ENCODE measurements around the gene PAXIP1.
"Not testable (repeated sequence)": the region's sequence is repeated elsewhere in the genome, so short reads cannot be mapped to it uniquely, and the experiment has no call there.

Gene PAXIP1, protein sequence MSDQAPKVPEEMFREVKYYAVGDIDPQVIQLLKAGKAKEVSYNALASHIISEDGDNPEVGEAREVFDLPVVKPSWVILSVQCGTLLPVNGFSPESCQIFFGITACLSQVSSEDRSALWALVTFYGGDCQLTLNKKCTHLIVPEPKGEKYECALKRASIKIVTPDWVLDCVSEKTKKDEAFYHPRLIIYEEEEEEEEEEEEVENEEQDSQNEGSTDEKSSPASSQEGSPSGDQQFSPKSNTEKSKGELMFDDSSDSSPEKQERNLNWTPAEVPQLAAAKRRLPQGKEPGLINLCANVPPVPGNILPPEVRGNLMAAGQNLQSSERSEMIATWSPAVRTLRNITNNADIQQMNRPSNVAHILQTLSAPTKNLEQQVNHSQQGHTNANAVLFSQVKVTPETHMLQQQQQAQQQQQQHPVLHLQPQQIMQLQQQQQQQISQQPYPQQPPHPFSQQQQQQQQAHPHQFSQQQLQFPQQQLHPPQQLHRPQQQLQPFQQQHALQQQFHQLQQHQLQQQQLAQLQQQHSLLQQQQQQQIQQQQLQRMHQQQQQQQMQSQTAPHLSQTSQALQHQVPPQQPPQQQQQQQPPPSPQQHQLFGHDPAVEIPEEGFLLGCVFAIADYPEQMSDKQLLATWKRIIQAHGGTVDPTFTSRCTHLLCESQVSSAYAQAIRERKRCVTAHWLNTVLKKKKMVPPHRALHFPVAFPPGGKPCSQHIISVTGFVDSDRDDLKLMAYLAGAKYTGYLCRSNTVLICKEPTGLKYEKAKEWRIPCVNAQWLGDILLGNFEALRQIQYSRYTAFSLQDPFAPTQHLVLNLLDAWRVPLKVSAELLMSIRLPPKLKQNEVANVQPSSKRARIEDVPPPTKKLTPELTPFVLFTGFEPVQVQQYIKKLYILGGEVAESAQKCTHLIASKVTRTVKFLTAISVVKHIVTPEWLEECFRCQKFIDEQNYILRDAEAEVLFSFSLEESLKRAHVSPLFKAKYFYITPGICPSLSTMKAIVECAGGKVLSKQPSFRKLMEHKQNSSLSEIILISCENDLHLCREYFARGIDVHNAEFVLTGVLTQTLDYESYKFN

DNA sequence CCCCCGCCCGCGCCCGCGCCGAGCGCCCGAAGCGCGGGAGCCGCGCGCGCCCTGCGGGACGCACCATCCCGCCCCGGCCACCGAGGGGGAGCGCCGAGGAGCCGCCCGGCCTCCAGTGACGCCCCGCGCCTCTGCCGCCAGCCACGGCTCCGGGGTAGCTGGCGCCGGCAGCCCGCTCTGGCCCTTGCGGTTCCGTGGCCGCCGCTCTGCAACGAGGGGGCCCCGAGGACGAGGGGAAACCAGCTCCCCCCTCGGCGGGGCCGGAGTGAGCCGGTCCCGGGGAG, at the start of gene PAXIP1:
Gene PAXIP1, minus strand, starts transcription at position 33 of the 284 bp plus-strand sequence. CDS start 195 bp downstream, outside the sequence.
- DNase-seq (ENCODE audit: low spot score), result peak; percentile 63

DNA sequence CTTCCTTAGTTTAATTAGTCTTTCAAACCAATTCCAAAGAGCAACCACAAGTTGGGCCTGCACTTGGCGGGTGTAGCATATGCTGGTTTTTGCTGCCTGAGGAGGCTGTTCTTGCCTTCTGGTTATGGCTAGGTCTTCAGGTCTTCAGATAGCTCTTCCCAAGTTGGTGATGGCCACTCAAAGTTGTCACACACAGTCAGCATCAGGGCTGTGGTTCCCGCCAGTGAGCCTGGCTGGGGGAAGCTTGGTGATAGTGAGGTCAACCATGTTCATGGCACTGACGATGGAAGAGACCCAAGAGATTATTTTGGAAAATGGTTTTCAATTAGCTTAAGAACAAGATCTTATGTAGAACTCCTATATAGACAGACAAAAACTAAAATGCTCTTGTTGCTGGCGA, 48.4 kb upstream of the PAXIP1 start:
- DNase-seq (ENCODE audit: low spot score), result no peak

DNA sequence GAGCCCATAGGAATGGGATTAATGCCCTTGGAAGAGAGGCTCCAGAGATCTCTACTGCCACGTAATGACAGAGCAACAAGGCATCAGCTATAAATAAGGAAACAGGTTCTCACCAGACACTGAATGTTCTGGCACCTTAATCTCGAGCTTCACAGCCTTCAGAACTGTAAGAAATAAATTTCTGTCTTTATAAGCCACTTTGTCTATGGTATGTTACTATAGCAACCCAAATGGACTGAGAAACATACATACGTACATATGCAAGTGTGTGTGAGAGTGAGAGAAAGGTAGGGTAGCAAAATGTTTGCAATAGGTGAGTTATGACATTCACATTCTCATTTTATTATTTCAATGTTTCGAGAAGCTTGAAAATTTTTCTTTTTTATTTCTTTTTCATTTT, 45.1 kb upstream of the PAXIP1 start:
- no peak for DNase-seq (ENCODE audit: low spot score)

DNA sequence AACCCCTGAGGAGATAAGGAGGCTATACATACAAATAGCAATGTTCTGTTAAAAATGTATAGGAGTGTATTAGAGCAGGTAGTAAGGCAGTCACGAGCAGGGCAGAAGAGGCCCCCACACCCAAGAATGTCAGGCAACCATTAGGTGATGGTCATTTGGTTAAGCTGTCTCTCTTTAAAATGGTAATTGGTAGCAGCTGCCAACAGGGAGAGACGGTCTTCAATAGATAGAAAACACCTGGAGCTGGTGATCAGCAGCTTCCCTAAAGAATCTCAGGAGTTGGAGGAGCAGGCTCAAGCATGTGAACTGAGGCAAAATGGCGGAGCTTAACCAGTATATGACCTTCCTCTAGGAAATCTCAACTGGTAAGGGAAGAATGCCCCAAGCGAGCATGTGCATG, 40.8 kb upstream of the PAXIP1 start:
- DNase-seq (ENCODE audit: low spot score), result no peak

DNA sequence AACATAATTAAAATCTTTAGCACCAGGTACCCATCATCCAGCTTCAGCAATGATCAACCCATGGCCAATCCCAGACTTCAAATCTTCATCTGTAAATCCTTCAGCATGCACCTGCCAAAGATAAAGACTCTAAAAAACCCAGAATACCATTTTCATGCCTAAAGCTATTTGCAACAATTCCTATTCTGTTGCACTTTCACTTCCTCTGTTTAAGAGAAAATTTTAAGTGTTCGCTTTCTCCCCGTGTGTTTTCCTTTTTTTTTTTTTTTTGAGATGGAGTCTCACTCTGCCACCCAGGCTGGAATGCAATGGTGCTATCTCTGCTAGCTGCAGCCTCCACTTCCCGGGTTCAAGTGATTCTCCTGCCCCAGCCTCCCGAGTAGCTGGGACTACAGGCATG, 35.4 kb upstream of the PAXIP1 start:
- no peak for DNase-seq (ENCODE audit: low spot score)

DNA sequence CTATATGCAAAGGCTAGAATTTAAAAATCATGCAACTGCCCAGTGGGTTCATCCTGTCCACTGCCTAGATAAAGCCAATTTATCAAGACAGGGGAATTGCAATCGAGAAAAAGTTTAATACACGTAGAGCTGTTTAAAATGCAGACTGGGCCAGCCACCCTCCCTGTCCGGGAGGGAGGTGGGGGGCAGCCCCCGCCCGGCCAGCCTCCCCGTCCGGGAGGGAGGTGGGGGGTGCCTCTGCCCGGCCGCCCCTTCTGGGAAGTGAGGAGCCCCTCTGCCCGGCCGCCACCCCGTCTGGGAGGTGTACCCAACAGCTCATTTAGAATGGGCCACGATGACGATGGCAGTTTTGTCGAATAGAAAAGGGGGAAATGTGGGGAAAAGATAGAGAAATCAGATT, 31.6 kb upstream of the PAXIP1 start:
- not testable (repeated sequence) for DNase-seq (ENCODE audit: low spot score)

DNA sequence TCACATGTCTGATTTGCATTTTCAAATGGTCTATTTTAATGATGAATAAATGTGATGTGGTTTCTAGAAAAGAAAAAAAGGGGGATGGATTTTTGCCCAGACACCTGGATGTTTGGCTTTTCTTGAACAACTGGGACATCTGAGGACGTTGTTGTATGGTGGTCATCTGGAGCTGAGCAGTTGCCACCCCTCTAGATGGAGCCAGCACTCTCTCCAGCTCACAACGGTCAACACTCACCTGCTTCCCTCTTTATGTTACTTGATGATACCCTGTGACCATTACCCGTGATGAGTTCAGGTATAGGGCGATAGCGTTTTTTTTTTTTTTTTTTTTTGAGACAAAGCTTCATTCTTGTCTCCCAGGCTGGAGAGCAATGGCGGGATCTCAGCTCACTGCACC, 30.1 kb upstream of the PAXIP1 start:
- DNase-seq (ENCODE audit: low spot score), result no peak

DNA sequence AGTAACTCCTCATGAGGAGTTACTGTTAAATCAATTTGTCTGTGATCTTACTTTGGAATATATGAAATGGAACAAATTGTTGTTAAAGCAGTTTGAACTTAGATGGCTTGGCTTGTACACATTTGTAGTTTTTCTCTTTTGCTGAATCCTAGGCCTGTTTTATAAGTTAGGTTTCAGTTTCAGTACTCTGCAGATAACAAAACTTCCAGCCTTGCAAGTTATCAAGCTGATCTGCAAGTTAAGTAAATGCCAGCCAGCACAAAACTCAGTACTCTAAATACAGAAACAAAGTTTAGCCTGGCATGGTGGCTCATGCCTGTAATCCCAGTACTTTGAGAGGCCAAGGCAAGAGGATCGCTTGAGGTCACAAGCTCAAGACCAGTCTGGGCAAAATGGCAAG, 25.0 kb upstream of the PAXIP1 start:
- no peak for DNase-seq (ENCODE audit: low spot score)

DNA sequence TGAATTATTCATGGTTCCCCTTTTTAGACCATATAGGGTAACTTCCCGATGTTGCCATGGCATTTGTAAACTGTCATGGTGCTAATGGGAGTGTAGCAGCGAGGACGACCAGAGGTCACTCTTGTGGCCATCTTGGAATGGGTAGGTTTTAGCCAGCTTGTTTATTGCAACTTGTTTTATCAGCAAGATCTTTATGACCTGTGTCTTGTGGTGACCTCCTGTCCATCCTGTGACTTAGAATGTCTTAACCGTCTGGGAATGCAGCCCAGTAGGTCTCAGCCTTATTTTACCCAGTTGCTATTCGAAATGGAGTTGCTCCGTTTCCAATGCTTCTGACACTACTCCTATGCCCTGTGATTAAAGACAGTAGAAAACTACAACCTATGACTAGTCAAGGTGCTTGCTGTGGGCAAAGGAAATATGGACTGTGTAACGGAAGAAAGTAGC, 18.8 kb upstream of the PAXIP1 start:
- DNase-seq (ENCODE audit: low spot score), result no peak

DNA sequence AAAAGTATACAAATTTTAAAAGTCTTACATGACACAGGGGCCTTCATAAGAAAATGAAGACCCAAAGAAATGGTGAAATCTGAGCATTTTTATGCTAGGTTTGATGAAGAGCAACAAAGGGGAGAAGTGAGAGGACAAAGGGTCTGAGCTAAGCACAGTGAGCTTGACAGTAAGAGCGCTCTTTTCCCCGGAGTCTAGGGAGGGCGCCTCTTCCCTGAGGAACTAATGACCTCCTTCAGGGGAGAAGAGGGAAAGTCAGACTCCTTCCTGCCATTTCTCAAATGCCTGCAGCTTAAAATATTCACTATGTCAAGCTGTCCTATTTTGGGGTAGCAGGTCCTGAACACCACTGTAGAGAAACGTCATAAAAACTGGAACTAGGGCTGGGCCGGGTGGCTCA, 18.1 kb upstream of the PAXIP1 start:
- no peak for DNase-seq (ENCODE audit: low spot score)

DNA sequence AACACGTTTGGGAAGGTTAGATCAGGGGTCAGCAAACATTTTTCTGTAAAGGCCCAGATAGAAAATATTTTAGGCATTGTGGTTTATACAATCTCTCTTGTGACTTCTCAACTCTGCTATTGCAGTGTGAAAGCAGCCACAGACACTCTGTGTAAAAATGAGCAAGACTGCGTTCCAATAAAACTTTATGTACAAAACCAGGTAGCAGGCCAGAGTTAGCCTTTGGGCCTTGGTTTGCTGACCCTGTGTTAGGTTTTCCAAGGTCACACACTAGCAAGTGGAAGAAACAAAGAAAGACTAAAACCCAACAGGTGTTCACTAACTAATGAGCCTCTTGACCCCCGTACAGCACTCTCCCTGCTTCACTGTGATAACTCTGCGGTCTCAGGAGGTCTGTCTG, 14.9 kb upstream of the PAXIP1 start:
- no peak for DNase-seq (ENCODE audit: low spot score)

DNA sequence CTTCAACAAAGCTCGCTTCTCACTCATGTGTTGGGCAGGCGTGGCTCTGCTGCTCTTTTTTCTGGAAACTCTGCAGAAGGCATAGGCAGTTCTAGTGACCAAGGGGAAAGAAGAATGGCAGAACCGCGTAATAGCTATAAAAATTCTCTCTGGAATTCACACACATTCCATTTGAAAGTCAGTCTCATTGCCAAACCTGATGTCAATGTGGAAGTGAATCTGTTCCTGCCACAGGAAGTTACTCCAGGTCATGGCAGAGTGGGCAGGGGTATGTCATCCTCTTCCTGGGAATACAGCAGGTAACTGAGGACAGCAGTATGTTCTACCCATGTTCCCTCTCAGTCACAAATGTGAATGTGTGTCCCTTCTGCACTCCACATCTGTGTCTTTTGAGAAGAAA, 8.2 kb upstream of the PAXIP1 start:
- no peak for DNase-seq (ENCODE audit: low spot score)

DNA sequence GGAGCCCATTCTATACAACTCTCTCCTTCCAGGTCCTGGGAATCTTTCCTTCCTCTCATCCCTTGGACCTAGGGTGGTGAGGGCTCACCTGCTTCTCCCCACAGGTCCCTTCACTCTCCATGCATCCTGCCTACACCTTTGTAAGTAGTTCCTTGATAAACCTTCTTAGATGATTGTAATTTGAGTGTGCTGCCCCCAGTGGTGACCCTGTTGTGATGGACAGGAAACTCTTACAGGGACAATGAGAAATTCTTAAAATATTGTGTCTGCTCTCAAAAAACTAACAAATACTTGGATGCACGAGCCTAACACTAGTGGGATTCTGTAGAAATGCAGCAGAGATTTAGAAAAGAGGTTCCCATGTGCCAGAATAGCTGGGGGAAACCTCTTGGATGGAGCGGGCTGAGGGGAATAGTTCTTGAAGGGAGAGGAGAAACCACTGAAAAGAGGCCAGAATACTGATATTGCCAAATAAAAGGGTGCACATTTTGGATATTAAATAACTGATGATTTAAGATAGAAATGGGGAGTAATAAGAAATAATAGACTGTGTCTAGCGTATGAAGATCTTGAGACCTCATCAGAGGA, 6.7 kb upstream of the PAXIP1 start:
- peak; percentile 22 for DNase-seq (ENCODE audit: low spot score)

DNA sequence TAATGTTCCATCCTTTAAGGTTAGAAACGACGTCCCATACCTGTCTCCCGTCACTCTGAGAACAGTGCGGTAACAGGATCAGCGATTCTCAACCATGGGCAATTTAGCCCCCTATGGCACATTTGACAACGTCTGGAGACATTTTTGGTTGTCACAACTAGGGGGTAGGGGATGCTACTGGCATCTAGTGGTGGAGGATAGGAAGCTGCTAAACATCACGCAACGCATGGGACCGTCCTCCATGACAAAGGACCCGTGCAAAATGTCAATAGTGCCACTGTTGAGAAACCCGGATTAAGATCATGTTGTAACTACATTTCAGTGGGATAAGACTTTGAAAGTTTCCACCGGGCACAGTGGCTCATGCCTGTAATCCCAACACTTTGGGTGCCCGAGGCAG, 5.0 kb upstream of the PAXIP1 start:
- DNase-seq (ENCODE audit: low spot score), result peak; percentile 51

DNA sequence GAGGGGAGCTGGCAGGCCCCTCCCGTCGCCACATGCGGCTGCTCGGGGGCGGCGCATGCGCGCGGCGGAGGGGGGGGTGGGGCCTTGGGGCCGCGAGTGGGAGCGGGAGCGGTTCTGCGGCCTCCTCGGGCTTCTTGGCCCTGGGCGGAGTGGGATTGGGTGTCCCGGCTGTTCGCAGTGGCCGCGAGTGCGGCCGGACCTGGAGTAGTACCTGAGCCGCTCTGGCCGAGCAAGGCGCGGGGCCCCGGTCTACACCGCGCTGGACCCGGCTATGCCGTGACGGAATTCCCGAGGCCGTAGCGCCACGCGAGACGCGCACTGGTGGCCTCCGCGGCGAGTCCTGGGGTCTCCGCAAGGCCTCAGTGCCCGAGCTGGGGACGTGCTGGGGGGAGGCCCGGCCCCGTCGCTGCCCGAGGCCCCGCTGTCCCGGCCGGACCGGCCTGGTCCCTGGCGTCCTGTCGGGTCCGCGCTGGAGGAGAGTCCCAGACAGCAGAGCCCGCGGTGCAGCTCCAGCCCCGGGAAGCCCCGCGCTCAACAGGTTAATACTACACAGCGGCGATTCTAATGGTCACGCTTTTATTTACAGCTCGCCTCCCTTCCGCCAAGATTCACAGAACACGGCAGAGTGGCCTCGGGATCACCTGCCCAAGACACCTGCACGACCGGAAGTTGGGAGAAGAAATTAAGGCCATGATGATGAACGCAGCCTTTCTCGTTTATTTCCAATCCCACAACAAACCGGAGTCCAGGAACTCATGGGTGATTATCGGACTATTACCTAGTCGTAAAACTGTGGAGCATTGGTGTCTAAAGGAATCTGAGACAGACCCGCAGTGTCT, 671 bp upstream of the PAXIP1 start:
- peak; percentile 95 for DNase-seq (ENCODE audit: low spot score)

DNA sequence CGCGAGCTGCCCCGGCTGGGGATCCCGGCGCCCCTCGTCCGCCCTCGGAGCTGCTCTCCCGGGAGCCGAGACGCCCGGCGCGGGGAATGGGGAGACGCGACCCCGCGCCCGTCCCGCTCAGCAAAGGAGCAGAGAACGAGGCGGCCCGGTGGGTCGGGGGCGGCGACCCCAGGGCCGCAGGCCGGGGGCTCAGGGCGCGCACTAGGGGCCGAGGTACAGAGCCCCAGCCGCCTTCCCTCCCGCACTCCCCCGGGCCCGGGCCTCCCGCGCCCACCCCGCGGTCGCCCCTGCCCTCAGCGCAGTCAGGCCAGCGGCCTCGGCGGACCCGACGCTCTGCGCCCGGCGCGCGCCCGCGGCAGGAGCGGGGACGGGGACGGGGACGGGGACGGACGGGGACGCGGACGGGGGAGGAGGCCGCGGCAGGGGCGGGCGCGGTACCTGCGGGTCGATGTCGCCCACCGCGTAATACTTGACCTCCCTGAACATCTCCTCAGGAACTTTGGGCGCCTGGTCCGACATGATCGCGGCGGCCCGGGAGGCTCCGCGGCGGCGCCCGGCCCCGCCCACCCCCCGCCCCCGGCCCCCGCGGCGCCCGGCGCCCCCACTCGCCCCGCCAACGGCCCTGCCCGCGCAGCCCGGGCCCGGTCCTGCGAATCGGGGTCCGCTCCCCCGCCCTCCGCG, 373 bp downstream of the PAXIP1 start:
- peak; percentile 54 for DNase-seq (ENCODE audit: low spot score)

DNA sequence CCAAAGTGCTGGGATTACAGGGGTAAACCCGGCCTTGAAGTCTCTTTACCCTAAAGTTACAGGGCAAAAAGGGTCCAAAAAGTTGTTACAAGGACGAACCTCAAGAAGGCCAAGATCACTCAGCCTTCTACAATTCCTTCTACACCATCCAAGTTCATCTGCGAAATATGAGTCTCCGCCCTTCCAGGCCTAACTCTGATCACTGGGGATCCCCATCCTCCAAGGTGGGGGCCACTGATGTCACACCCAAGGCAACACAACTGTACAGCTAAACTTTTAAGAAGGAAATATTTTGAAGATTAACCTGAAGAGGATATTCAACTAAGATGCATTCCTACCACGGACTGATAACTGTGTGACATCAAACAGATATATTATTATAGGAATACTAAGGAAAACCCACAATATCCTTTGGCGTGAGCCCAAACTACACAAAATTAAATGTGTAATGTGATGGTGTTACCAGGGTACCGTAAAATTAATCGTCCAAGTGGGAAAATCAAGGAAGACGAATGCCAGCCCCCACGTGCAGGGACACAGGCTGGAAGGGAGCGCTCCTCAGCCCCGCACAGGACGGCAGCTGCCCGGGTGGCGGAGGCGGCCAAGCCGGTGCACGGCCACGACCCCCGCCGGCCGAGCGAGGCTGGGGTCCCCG, 1.0 kb downstream of the PAXIP1 start:
- DNase-seq (ENCODE audit: low spot score), result peak; percentile 29

DNA sequence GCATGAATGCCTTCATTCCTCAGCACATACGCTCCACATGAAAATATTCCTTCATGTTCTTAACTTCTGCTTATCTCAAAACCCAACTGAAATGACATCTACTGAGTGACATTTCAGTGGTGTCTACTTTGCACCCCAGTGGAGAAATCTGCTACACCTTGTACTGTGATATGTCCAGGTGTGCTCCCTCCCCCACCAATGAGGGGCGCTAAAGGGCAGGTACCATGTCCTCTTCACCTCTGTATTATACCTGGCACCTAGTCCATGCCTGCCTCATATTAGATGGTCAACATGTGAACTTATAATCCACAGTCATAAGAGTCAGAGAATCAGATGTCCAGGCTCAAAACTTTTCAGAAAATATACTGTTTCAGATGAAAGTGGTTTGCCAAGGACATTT, 2.1 kb downstream of the PAXIP1 start:
- no peak for DNase-seq (ENCODE audit: low spot score)

DNA sequence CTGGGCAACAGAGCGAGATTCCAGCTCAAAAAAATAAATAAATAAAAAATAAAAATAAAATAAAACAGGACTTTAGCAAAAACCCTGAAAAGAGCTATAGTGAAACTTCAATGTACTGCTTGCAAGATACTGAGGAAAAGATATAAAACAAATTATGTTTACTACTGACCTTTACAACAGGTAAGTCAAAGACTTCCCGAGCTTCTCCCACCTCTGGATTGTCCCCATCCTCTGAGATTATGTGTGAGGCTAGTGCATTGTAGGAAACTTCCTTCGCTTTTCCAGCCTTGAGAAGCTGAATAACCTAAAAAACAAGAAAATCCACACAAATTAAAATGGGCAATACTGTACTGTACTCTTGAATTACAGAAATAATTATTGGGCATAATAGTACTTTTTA, 4.4 kb downstream of the PAXIP1 start:
- DNase-seq (ENCODE audit: low spot score), result no peak

DNA sequence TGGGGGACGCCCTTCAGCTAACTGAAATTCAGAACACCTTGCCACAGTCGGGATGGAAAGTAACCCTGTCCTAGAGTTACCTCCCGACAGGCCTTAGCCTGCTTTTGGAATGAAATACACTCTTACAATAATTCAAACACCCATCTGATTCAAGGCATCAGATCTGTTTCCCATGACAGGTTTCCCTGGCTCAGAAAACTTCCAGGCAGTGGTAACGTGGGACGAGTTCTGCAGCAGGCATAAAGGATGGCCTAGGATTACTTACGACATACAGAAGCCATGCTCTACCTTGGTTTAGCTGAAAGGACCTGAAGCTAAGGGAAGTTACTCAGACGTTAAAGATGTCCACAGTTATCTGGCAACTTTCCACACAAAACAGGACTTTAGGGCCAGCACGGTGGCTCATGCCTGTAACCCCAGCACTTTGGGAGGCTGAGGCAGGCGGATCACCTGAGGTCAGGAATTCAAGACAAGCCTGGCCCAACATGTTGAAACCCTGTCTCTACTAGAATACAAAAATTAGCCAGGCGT, 5.0 kb downstream of the PAXIP1 start:
- no peak for DNase-seq (ENCODE audit: low spot score)
